Left ventricle myocardium inferior (tissue), 1 donor: Measurements from ENCODE around the gene GALNT15. TPM values are rescaled to one million over a fixed set of nuclear protein-coding genes. Genes with fewer than 3 reads are reported as not detected.

Source experiments
- DNase-seq: peaks from one replicate; pipeline ENCODE4 v3.0.0-alpha.2; 2020
- H3K27ac ChIP-seq: fragments of 200-600 bp; replicated peaks from 2 replicates; pipeline ENCODE4 v1.8.0; 2021
- H3K27me3 ChIP-seq: fragments of 200-600 bp; 2 replicates; pipeline ENCODE4 v1.8.0; 2021; ENCODE audit warnings: low read depth
- H3K36me3 ChIP-seq: fragments of 200-600 bp; 2 replicates; pipeline ENCODE4 v1.8.0; 2021
- H3K4me1 ChIP-seq: fragments of 200-600 bp; 2 replicates; pipeline ENCODE4 v1.8.0; 2021
- H3K4me3 ChIP-seq: fragments of 200-600 bp; 2 replicates; pipeline ENCODE4 v1.8.0; 2021; ENCODE audit warnings: mild to moderate bottlenecking, moderate library complexity
- H3K9me3 ChIP-seq: fragments of 200-600 bp; replicated peaks from 2 replicates; pipeline ENCODE4 v1.8.0; 2021
- CTCF ChIP-seq: fragments of 200-600 bp; IDR thresholded peaks from 2 replicates; pipeline ENCODE4 v1.8.0; 2021; ENCODE audit warnings: antibody characterized with exemption, mild to moderate bottlenecking, borderline replicate concordance
- intact Hi-C: fragments of 100-400 bp; cut with micrococcal nuclease; formaldehyde crosslinking; loops from one replicate; pipeline ENCODE4 v1.11.0; 2022
- total RNA-seq: library from RNA; stranded (reverse); fragmentation: NEBNext Ultra II Directional; extraction: Animal tissue kit (Norgen Biotek cat#: 25700); gene quantifications from one replicate; pipeline ENCODE4 v1.2.1, GENCODE V29; 2021
- donor health status: DM: no; HTN: yes; CAD: no; lungs with severe emphysema.

Gene GALNT15
- total RNA-seq, 1 donor from 2014 or later, result 6.6 TPM

- no peaks in the 10 kb centered on the region for H3K9me3 ChIP-seq
- DNase-seq, result no peak
- no peak overlapping the region for H3K4me3 ChIP-seq
- H3K27me3 ChIP-seq, result no peaks in the 10 kb centered on the region
- H3K27ac ChIP-seq, result no peak overlapping the region
- no peak for TF ChIP-seq CTCF
- intact Hi-C loops, result no loop called here
- peaks cover 36% of the 10 kb centered on the region for H3K4me1 ChIP-seq
- H3K36me3 ChIP-seq, result no peaks in the 10 kb centered on the region
Measured at GRCh38 chr3:16236030-16236639, 61.7 kb downstream of the GALNT15 start.

GRCh38 chr3:16236856-16237393, 62.4 kb downstream of the GALNT15 start:
- Histone ChIP-seq H3K27me3 (no peaks in the 10 kb centered on the region), H3K9me3 (no peaks in the 10 kb centered on the region), H3K4me1 (peaks cover 36% of the 10 kb centered on the region), H3K27ac (peak overlapping the region; percentile 34), H3K36me3 (no peaks in the 10 kb centered on the region), H3K4me3 (no peak overlapping the region)
- intact Hi-C loops, result no loop called here
- no peak for TF ChIP-seq CTCF
- no peak for DNase-seq

- Histone ChIP-seq H3K27ac (no peak overlapping the region), H3K36me3 (no peaks in the 10 kb centered on the region), H3K4me1 (peaks cover 44% of the 10 kb centered on the region), H3K9me3 (no peaks in the 10 kb centered on the region), H3K27me3 (no peaks in the 10 kb centered on the region), H3K4me3 (no peak overlapping the region)
- no peak for DNase-seq
- intact Hi-C loops, result no loop called here
- no peak for TF ChIP-seq CTCF
Measured at GRCh38 chr3:16239086-16239770, 64.7 kb downstream of the GALNT15 start.

- peaks cover 50% of the 10 kb centered on the region for H3K4me1 ChIP-seq
- no peak for TF ChIP-seq CTCF
- DNase-seq, result no peak
- no peak overlapping the region for H3K27ac ChIP-seq
- intact Hi-C loops, result loop anchor here (10.0 kb wide), 1 partner anchor 615 kb away; no protein-coding TSS in a partner anchor
- H3K9me3 ChIP-seq, result no peaks in the 10 kb centered on the region
- no peaks in the 10 kb centered on the region for H3K27me3 ChIP-seq
- H3K36me3 ChIP-seq, result no peaks in the 10 kb centered on the region
- no peak overlapping the region for H3K4me3 ChIP-seq
Measured at GRCh38 chr3:16239780-16240179, 65.3 kb downstream of the GALNT15 start.

GRCh38 chr3:16240229-16241023, 65.9 kb downstream of the GALNT15 start:
- TF ChIP-seq CTCF, result no peak
- Histone ChIP-seq H3K27ac (no peak overlapping the region), H3K36me3 (no peaks in the 10 kb centered on the region), H3K9me3 (no peaks in the 10 kb centered on the region), H3K4me3 (no peak overlapping the region), H3K4me1 (peaks cover 55% of the 10 kb centered on the region), H3K27me3 (no peaks in the 10 kb centered on the region)
- intact Hi-C loops, result loop anchor here (10.0 kb wide), 1 partner anchor 616 kb away; no protein-coding TSS in a partner anchor
- DNase-seq, result no peak
